Thyroid gland (tissue), 4 donors: ENCODE results near the gene LBX1.

ENCODE experiments used
- POLR2A ChIP-seq, 2 donors: fragments of 450-650 bp; IDR thresholded peaks; one replicate each; pipeline ENCODE4 v1.6.1; 2017; ENCODE audit warnings: antibody characterized with exemption in 2 of 2, mild to moderate bottlenecking in 2 of 2, moderate library complexity in 1 of 2
- TF ChIP-seq, protein P1 (sequence below), 6 experiments: fragments of 200-600 bp in 3 of 6; fragments of 450-650 bp in 3 of 6; sonication (generic) in 3 of 6; IDR thresholded peaks; one replicate each; pipeline ENCODE4 v1.5.1; 2016 to 2019; ENCODE audit warnings: antibody characterized with exemption in 6 of 6, mild to moderate bottlenecking in 2 of 6, inconsistent platforms in 1 of 6, moderate library complexity in 1 of 6

DNA sequence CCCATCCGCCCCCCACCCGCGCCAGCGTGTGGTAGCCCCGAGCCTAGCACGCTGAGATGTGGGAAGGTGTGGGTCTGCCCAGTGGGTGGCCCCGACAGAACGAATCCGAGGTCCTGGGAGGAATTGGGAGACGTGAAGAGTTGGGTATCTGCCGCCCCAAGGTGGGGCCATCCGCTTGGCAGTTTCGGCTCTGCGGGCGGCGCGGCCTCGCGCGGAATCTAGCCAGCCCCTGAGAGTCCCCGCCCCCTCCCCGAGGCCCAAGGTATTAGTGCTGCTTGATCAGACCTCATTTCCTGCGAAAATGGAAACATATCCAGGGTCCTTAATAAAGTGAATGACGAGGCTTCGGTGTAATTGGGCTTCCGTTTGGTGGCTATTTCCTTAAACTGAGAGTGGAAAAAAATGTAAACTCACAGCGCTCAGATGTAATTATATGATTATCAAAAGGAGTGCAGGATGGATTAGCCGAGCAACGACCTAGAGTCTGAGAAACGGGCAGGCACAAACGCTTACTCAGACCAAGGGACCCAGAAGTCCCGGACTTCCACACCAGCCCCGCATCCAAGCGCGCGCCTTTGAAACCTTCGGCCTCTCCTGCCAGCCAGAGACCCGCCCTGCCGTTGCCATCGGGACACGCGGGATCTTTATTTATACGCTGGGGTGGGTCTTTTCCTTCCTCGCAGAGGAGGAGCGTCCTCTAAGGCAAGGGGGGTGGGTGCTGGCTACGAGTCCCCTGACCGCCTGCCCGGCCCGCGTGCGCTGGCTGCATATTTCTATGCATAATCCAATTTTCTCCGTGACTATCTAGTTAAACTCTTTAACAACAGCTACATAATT is 12.8 kb downstream of the LBX1 start:
- TF ChIP-seq, protein P1, sequence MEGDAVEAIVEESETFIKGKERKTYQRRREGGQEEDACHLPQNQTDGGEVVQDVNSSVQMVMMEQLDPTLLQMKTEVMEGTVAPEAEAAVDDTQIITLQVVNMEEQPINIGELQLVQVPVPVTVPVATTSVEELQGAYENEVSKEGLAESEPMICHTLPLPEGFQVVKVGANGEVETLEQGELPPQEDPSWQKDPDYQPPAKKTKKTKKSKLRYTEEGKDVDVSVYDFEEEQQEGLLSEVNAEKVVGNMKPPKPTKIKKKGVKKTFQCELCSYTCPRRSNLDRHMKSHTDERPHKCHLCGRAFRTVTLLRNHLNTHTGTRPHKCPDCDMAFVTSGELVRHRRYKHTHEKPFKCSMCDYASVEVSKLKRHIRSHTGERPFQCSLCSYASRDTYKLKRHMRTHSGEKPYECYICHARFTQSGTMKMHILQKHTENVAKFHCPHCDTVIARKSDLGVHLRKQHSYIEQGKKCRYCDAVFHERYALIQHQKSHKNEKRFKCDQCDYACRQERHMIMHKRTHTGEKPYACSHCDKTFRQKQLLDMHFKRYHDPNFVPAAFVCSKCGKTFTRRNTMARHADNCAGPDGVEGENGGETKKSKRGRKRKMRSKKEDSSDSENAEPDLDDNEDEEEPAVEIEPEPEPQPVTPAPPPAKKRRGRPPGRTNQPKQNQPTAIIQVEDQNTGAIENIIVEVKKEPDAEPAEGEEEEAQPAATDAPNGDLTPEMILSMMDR (IDR thresholded peaks at IDR 0.05), result no peak
- no peak for TF ChIP-seq POLR2A (IDR thresholded peaks at IDR 0.05)
